ENCODE results near the gene CTNNA3.

GRCh38 chr10:66246177-66246576 lies 1449.8 kb downstream of the CTNNA3 start:
- TF ChIP-seq CTCF (IDR thresholded peaks at IDR 0.05) = no peak
- no peak for TF ChIP-seq EP300 (IDR thresholded peaks at IDR 0.05)
- no peak for TF ChIP-seq POLR2A (IDR thresholded peaks at IDR 0.05)

Measured in upper lobe of left lung (tissue), 4 donors.